OCI-LY7 (cell line): ENCODE data around the gene TTC28.
"Not testable (repeated sequence)": the region's sequence is repeated elsewhere in the genome, so short reads cannot be mapped to it uniquely, and the experiment has no call there.

ENCODE experiments used
- CTCF ChIP-seq: fragments of 200-600 bp; sonication (generic); conservative IDR thresholded peaks from 2 replicates; pipeline ENCODE4 v1.5.1; 2014; ENCODE audit warnings: mild to moderate bottlenecking, antibody characterized with exemption, low read length, moderate library complexity, mixed read lengths
- EZH2phosphoT487 ChIP-seq: fragments of 200-600 bp; sonication (generic); IDR thresholded peaks from 2 replicates; pipeline ENCODE4 v1.6.1; 2018; ENCODE audit warnings: low read depth, borderline replicate concordance, mild to moderate bottlenecking, mixed run types, antibody characterized with exemption, low read length, moderate library complexity, mixed read lengths

- not testable (repeated sequence) for TF ChIP-seq CTCF, EZH2phosphoT487
Measured at GRCh38 chr22:28529144-28529543, 150.5 kb downstream of the TTC28 start.
